ENCODE measurements around the gene WDR20. TPM values are rescaled to one million over a fixed set of nuclear protein-coding genes. Genes with fewer than 3 reads are reported as not detected.
A peak's percentile ranks its signal among the peaks of the same experiment; 100 is the strongest.
"Not testable (repeated sequence)": the region's sequence is repeated elsewhere in the genome, so short reads cannot be mapped to it uniquely, and the experiment has no call there.

The WDR20 gene
- total RNA-seq, 6 donors from 2014 or later = 16.3 to 28.8 (median 20.6) TPM

DNA sequence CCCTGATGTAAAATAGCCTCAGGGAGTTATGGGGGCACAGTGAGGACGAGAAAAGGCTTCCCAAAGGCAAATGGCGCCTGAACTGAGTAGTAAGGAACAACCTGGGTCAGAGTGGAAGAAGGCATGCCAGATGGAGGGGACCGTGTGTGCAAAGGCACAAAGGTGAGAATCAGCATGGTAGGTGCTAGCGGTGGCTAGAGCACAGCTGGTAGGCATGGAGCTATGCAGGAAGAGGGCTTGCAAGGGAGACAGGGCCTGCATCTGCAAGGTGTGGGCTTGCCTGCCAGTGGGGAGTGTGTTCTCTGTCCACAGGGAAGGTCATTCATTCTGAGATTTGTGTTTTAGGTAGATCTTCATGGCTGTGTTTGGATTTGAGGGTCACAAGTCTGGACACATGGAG lies 34.3 kb upstream of the WDR20 start:
- 88% methylated on average over 4 of the region's 4 CpGs for WGBS, 2 donors
- no peaks in the 10 kb centered on the region for H3K4me1 ChIP-seq
- H3K36me3 ChIP-seq = no peaks in the 10 kb centered on the region
- H3K27ac ChIP-seq = no peak overlapping the region
- H3K27me3 ChIP-seq = no peaks in the 10 kb centered on the region
- TF ChIP-seq, protein P1, sequence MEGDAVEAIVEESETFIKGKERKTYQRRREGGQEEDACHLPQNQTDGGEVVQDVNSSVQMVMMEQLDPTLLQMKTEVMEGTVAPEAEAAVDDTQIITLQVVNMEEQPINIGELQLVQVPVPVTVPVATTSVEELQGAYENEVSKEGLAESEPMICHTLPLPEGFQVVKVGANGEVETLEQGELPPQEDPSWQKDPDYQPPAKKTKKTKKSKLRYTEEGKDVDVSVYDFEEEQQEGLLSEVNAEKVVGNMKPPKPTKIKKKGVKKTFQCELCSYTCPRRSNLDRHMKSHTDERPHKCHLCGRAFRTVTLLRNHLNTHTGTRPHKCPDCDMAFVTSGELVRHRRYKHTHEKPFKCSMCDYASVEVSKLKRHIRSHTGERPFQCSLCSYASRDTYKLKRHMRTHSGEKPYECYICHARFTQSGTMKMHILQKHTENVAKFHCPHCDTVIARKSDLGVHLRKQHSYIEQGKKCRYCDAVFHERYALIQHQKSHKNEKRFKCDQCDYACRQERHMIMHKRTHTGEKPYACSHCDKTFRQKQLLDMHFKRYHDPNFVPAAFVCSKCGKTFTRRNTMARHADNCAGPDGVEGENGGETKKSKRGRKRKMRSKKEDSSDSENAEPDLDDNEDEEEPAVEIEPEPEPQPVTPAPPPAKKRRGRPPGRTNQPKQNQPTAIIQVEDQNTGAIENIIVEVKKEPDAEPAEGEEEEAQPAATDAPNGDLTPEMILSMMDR (IDR thresholded peaks at IDR 0.05) = no peak
- TF ChIP-seq EP300 (IDR thresholded peaks at IDR 0.05) (no peak), POLR2AphosphoS5 (IDR thresholded peaks at IDR 0.05) (no peak), POLR2A (IDR thresholded peaks at IDR 0.05) (no peak)
- no peaks in the 10 kb centered on the region for H3K9me3 ChIP-seq
- no peak for DNase-seq
- H3K4me3 ChIP-seq = no peak overlapping the region
- no peak for ATAC-seq (ENCODE audit: low FRiP score in 2 of 2)

DNA sequence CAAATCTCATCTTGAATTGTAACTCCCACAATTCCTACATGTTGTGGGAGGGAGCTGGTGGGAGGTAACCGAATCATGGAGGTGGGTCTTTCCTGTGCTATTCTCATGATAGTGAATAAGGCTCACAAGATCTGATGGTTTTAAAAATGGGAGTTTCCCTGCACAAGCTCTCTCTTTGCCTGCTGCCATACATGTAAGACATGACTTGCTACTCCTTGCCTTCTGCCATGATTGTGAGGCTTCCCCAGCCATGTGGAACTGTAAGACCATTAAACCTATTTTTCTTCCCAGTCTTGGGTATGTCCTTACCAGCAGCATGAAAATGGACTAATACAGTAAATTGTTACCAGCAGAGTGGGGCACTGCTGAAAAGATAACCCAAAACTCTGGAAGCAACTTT lies 30.4 kb upstream of the WDR20 start:
- H3K4me3 ChIP-seq; H3K4me1 ChIP-seq; DNase-seq; H3K27ac ChIP-seq; ATAC-seq (ENCODE audit: low FRiP score in 2 of 2); H3K36me3 ChIP-seq; H3K9me3 ChIP-seq; H3K27me3 ChIP-seq: not testable (repeated sequence)
- WGBS, 2 donors = 89 to 100% methylated on average over 1 of the region's 1 CpG

DNA sequence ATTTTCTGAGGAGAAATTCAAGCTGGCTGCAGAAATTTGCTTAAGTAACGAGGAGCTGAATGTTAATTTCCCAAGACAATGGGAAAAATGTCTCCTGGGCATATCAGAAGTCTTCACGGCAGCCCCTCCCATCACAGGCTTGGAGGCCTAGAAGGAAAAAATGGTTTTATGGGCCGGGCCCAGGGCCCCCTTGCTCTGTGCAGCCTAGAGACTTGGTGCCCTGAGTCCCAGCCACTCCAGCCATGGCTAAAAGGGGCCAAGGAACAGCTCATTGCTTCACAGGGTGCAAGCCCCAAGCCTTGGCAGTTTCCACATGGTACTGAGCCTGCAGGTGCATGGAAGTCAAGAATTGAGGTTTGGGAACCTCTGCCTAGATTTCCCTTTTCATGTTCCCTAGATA lies 28.6 kb upstream of the WDR20 start:
- no peaks in the 10 kb centered on the region for H3K27me3 ChIP-seq
- whole genome bisulfite sequencing, 2 donors = 88 to 92% methylated on average over 3 of the region's 3 CpGs

DNA sequence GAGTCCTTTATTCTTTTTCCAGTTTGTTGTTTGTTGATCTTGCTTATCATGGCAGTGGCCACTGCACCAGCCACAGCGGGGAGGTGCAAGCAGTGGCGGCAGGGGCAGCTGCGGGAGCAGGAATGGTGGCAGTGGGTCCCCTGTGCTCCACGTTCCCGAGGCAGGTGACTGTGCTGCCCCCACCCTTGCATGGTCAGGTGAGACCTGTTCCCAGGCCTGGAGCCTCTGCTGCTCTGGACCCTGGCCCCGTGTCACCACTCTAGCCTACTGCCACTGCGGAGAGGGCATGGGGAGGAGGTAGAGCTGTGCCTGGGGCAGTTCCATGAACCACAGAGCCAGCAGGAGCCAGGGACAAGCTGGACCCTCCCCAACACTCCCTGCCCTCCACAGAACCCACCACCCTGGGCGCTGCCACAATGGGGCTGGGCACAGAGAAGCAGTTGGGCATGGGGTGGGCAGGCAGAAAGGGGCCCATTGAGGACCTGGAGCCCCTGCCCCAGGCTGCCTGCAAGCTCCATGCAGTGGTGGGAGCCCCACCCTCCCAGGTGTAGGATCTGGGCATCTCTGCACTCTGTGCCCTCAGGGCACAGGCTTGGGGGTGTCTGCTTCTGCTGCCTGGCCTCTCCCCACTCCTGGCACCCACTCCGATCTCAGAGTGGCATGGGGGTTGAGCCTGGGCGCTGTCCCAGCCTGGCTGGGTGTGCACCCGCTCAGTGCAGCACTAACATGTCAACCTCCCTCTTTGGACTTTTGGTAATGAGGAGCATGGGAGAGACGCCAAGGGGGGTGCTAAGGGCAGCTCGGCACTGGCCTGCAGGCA lies 23.1 kb upstream of the WDR20 start:
- DNase-seq = peak in 1 of 2 donors; percentile 56
- H3K4me3 ChIP-seq = no peak overlapping the region
- no peaks in the 10 kb centered on the region for H3K27me3 ChIP-seq
- no peaks in the 10 kb centered on the region for H3K9me3 ChIP-seq
- TF ChIP-seq POLR2A (IDR thresholded peaks at IDR 0.05) = no peak
- no peak for TF ChIP-seq POLR2AphosphoS5 (IDR thresholded peaks at IDR 0.05)
- TF ChIP-seq EP300 (IDR thresholded peaks at IDR 0.05) = no peak
- TF ChIP-seq, protein P1 (IDR thresholded peaks at IDR 0.05) = no peak
- no peaks in the 10 kb centered on the region for H3K36me3 ChIP-seq
- no peaks in the 10 kb centered on the region for H3K4me1 ChIP-seq
- peak in 1 of 2 donors; percentile 32 for ATAC-seq (ENCODE audit: low FRiP score in 2 of 2)
- 94 to 98% methylated on average over 8 to 13 of the region's 13 CpGs for WGBS, 2 donors
- H3K27ac ChIP-seq = no peak overlapping the region

More for the DNA sequence above, 28.6 kb upstream of the WDR20 start:
- DNase-seq = no peak
- H3K27ac ChIP-seq = no peak overlapping the region
- no peaks in the 10 kb centered on the region for H3K36me3 ChIP-seq
- no peak overlapping the region for H3K4me3 ChIP-seq
- no peaks in the 10 kb centered on the region for H3K4me1 ChIP-seq
- no peak for ATAC-seq (ENCODE audit: low FRiP score in 2 of 2)
- TF ChIP-seq EP300 (IDR thresholded peaks at IDR 0.05) (no peak), POLR2AphosphoS5 (IDR thresholded peaks at IDR 0.05) (no peak), POLR2A (IDR thresholded peaks at IDR 0.05) (no peak)
- TF ChIP-seq, protein P1 (IDR thresholded peaks at IDR 0.05) = no peak
- H3K9me3 ChIP-seq = peaks cover 0 to 4% (median 0%) of the 10 kb centered on the region in 4 donors

DNA sequence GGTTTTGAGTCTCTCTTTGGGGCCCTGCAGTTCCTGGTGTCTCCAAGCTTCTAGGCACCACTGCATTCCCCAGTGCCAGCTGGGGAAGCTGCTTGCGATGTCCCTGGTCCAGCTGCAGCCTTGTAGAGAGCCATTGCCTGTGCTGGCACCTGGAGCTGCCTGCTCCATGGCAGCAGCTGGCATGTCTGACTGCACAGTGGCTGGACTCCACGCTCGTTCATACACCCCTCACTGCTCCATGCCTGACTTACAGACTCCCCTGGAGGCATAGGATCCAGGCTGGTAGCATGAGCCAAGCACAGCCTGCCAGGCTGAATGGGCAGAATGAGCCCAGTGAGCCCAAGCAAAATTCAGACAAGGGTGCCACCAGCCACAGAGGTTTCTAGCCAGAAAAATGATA lies 21.8 kb upstream of the WDR20 start:
- DNase-seq (no peak), ATAC-seq (ENCODE audit: low FRiP score in 2 of 2) (no peak)
- Histone ChIP-seq H3K27ac (no peak overlapping the region), H3K27me3 (no peaks in the 10 kb centered on the region), H3K4me3 (no peak overlapping the region), H3K36me3 (no peaks in the 10 kb centered on the region), H3K4me1 (no peaks in the 10 kb centered on the region), H3K9me3 (no peaks in the 10 kb centered on the region)
- TF ChIP-seq POLR2A (IDR thresholded peaks at IDR 0.05) (no peak), EP300 (IDR thresholded peaks at IDR 0.05) (no peak), POLR2AphosphoS5 (IDR thresholded peaks at IDR 0.05) (no peak)
- TF ChIP-seq, protein P1 (IDR thresholded peaks at IDR 0.05) = no peak
- WGBS, 2 donors = 97% methylated on average over 3 of the region's 3 CpGs; no CpG with 5 or more reads in 1 of the 2 donors
